NCI-H1694 treated with DMSO at 0.1 percent for 48 hours (cell line): ENCODE results near the gene TCP11X2.
"Not testable (repeated sequence)": the region's sequence is repeated elsewhere in the genome, so short reads cannot be mapped to it uniquely, and the experiment has no call there.

Source experiments
- DNase-seq: peaks from one replicate; lab custom pipeline; 2025; lab: John Stamatoyannopoulos, UW

TCP11X2 gene

DNA sequence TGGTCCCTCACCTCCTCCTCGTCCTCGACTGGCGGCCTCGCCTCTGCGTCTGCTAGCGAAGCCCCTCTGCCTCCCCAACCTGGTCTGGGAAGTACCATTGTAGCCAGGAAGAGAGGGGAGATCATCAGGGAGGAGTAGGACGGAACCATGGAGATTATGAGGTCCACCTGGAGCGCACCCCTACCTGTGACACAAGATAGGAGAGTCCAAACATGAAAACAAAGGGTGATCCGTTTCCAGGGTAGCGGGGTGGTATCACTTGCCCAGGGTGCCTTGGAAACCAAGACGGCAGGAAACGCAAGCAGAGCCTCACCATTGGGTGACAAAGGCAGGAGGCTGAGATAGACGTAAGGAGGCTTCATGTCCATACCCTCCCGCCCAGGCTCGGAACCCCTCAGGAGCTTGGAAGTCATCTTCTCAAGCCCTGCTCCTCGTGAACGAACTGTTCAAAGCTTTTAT lies at the start of gene TCP11X2:
TCP11X2 (minus strand) TSS at position 51 of the 459 bp plus-strand sequence.
- not testable (repeated sequence) for DNase-seq

DNA sequence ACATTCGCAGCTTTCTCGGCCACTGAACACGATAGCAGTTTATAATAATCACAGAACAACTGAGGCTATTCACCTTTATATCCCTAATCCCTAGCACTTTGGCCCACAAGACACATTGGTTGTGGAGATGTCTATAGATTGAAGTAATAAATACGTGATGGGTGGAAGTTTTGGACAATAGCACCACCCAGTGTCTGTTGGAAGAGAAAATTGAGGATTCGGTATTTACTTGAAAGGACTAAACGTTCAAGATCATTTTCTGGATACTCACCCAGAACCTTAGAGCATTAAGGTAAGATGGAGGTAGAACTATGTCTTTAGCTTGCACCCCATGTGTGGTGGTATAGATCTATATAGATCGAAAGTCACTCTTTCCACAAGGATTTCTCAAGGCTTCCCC lies 45.7 kb upstream of the TCP11X2 start:
- DNase-seq = peak; percentile 43

GRCh38 chrX:102515975-102516941 lies 44.6 kb upstream of the TCP11X2 start, which contains the start of gene TMSB15A:
TSS of gene TMSB15A (minus strand) at chrX:102516739.
- DNase-seq = peak; percentile 72

DNA sequence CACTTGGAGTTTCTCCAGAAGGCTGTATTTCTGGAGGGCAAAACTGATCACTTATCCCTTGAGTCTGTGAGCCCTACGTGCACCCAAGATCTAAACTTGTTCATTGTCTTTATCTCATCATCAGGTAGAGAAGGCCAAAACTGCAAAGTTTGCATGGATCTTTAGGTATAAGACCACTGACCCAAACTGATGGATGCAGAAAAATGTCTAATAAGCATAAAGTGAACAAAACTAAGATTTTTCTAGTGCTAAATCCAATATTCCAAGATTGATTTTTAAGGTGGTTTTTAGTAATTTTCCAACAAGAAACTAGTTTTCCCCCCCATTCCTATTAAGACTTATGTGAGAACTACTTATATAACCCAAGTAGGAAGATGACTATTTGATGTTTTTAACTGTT lies 42.9 kb upstream of the TCP11X2 start:
- DNase-seq = no peak

- no peak for DNase-seq
Measured at GRCh38 chrX:102498732-102499131, 27.1 kb upstream of the TCP11X2 start.

DNA sequence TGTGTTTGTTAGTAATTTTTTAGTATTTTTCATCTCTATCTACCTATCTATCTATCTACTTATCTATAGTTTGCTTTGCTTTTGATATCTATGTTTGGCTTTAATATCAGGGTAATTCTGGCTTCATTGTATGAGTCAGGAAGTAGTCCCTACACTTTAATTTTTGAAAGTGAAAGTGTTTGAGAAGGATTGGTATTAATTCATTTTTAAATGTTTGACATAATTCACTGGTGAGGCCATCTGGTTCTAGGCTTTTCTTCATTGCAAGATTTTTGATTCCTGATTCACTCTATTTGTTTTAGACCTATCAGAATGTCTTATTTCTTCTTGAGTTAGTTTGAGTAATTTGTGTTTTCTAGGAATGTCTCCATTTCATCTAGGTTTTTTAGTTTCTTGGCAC lies 20.2 kb upstream of the TCP11X2 start:
- no peak for DNase-seq

DNA sequence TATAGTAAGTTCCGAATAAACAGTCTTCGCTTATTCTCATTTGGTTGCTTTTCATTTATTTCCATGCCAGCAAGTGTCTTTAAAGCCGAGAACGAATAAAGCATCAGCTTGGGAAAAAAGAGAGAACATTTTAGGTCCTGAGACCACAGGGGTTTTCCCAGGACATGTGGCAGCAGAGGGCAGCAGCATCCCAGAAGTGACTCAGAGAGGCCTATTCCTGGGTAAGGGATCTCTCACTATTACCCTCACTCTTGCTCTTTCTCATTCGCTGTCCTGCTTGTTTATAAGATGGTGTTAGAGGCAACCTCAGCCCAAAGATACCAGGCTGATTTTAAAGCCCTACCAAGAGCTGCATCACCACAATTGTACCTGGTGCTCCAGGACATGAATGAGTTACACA lies 7.2 kb upstream of the TCP11X2 start:
- DNase-seq = not testable (repeated sequence)

DNA sequence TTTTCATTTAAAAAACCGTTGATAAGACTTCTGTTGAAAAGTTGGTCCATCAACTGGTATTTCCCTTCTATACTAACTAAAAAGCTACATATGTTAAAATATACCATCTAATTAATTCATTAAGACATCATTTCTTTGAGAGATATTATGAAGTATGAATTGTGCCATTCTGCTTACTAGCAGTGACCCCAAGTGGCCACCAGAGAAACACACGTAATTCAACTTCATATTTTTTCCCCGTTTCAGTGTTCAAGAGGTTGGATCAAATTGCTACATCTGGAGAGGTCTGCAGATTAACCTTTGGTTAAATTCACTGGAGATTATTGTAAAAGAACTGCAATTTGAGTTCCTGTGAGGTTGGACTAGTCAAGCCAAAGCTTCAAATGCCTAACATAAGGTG lies 1.4 kb downstream of the TCP11X2 start:
- not testable (repeated sequence) for DNase-seq

DNA sequence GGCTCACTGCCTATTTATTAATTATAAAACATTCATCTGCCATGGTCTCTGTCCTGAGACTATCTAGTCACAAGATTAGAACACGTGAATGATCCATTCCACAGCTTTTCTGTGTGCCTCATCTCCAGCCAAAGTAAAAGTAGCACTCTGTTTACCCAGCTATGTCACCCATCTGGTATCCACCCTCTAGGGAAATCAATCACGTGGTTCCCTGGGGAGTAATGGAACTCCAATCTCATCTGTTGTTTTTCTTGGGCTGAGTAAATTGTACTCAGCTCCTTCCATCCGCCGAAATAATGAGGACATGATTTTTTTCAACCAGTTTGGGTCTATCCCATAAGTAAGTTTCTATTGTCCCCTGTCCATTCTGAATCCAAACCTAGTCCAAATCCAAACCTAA lies 13.0 kb downstream of the TCP11X2 start:
- not testable (repeated sequence) for DNase-seq

DNA sequence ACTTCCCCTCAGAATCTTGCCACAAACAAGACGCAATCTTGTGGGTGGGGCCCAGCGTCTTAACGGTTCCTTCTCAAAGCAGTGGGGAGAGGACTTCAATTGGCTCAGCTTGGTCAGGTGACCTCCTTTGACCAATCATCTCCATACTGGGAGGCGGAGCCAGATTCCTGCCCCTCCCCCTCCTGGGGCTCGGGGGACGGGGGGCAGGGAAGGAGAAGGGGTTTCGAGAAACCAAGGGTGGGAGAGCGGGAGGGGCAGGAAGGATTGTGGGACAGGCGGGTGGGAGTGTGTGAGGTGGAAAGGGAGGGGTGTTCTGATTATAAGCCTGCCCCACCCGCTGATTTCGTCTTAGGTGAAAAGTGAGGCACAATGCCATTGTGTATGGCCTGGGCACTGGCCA lies 31.7 kb downstream of the TCP11X2 start, which contains the start of gene NXF2B:
NXF2B (minus strand) TSS at position 101 of the 400 bp plus-strand sequence. CDS start 59,972 bp downstream, outside the sequence.
- not testable (repeated sequence) for DNase-seq

- not testable (repeated sequence) for DNase-seq
Measured at GRCh38 chrX:102414493-102414892, 57.1 kb downstream of the TCP11X2 start.
